ENCODE measurements around the gene SLC9A6.
"Not testable (repeated sequence)": the region's sequence is repeated elsewhere in the genome, so short reads cannot be mapped to it uniquely, and the experiment has no call there.

Gene SLC9A6

DNA sequence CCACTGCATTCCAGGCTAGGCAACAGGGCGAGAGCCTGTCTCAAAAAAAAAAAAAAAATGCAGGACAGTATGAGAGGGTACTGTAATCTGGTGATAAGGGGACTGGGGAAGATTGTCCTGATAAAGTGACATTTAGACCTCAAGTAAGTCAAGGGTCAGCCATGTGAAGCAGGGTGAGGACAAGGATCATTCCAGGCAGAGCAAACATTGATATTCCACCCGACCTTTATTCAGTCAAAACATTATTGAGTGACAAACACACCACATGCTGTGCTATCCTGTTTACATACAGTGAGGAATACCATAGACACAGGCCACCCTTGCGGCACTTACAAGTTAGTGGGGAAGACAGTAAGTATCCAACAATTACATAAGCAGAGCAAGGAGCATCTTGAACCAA lies 64.4 kb downstream of the SLC9A6 start:
- Histone ChIP-seq H3K27ac (ENCODE audit: extremely low read depth, low read depth, low read length) (no peak overlapping the region), H3K9me3 (ENCODE audit: control insufficient read depth, insufficient read depth, low read depth, low read length) (no peaks in the 10 kb centered on the region), H3K4me1 (ENCODE audit: control insufficient read depth, insufficient read depth, low read length) (peaks cover 19% of the 10 kb centered on the region), H3K36me3 (ENCODE audit: control insufficient read depth in 2 of 2, insufficient read depth in 1 of 2, low read length in 2 of 2) (no peaks in the 10 kb centered on the region), H3K4me3 (ENCODE audit: low read depth, low read length) (no peak overlapping the region)
- no peak for TF ChIP-seq ZNF777 (tag by site-specific recombination; IDR thresholded peaks at IDR 0.05; ENCODE audit: borderline replicate concordance)
- TF ChIP-seq ZNF530 (tag by site-specific recombination; IDR thresholded peaks at IDR 0.05; ENCODE audit: low read depth), result no peak
- TF ChIP-seq GLIS1 (tag by site-specific recombination; IDR thresholded peaks at IDR 0.05), result no peak
- no peak for TF ChIP-seq ZNF830 (tag by site-specific recombination; IDR thresholded peaks at IDR 0.05; ENCODE audit: low read depth)
- TF ChIP-seq, protein P1, sequence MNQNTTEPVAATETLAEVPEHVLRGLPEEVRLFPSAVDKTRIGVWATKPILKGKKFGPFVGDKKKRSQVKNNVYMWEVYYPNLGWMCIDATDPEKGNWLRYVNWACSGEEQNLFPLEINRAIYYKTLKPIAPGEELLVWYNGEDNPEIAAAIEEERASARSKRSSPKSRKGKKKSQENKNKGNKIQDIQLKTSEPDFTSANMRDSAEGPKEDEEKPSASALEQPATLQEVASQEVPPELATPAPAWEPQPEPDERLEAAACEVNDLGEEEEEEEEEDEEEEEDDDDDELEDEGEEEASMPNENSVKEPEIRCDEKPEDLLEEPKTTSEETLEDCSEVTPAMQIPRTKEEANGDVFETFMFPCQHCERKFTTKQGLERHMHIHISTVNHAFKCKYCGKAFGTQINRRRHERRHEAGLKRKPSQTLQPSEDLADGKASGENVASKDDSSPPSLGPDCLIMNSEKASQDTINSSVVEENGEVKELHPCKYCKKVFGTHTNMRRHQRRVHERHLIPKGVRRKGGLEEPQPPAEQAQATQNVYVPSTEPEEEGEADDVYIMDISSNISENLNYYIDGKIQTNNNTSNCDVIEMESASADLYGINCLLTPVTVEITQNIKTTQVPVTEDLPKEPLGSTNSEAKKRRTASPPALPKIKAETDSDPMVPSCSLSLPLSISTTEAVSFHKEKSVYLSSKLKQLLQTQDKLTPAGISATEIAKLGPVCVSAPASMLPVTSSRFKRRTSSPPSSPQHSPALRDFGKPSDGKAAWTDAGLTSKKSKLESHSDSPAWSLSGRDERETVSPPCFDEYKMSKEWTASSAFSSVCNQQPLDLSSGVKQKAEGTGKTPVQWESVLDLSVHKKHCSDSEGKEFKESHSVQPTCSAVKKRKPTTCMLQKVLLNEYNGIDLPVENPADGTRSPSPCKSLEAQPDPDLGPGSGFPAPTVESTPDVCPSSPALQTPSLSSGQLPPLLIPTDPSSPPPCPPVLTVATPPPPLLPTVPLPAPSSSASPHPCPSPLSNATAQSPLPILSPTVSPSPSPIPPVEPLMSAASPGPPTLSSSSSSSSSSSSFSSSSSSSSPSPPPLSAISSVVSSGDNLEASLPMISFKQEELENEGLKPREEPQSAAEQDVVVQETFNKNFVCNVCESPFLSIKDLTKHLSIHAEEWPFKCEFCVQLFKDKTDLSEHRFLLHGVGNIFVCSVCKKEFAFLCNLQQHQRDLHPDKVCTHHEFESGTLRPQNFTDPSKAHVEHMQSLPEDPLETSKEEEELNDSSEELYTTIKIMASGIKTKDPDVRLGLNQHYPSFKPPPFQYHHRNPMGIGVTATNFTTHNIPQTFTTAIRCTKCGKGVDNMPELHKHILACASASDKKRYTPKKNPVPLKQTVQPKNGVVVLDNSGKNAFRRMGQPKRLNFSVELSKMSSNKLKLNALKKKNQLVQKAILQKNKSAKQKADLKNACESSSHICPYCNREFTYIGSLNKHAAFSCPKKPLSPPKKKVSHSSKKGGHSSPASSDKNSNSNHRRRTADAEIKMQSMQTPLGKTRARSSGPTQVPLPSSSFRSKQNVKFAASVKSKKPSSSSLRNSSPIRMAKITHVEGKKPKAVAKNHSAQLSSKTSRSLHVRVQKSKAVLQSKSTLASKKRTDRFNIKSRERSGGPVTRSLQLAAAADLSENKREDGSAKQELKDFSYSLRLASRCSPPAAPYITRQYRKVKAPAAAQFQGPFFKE (tag by site-specific recombination; IDR thresholded peaks at IDR 0.05; ENCODE audit: borderline replicate concordance), result no peak
- no peak for TF ChIP-seq ZNF521 (tag by site-specific recombination; IDR thresholded peaks at IDR 0.05)
- no peak for TF ChIP-seq GLI2 (tag by site-specific recombination; IDR thresholded peaks at IDR 0.05; ENCODE audit: borderline replicate concordance, low read depth)
- TF ChIP-seq ZNF138 (tag by site-specific recombination; IDR thresholded peaks at IDR 0.05; ENCODE audit: borderline replicate concordance), result no peak
- CTCF ChIA-PET, result no interaction called here
- POLR2A ChIA-PET, result no interaction called here

DNA sequence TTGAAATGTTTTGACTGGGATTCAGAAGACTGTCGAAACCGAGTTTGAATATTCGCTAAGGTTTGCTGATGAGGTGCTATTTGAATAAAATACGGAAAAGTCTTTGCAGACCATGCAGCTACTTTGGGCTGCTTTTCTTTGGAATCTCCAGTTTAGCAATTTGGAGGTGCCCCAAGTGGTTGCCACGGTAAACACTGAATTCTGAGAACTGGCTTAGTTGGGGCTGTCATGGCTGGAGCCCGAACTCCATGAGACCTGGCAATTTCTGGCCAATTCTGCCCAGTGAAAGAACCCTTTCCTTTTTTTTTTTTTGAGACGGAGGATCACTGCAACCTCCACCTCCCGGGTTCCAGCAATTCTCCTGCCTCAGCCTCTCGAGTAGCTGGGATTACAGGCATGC lies 65.6 kb downstream of the SLC9A6 start:
- H3K4me3 ChIP-seq (ENCODE audit: low read depth, low read length); H3K36me3 ChIP-seq (ENCODE audit: control insufficient read depth in 2 of 2, insufficient read depth in 1 of 2, low read length in 2 of 2); H3K9me3 ChIP-seq (ENCODE audit: control insufficient read depth, insufficient read depth, low read depth, low read length); H3K27ac ChIP-seq (ENCODE audit: extremely low read depth, low read depth, low read length): not testable (repeated sequence)
- peaks cover 17% of the 10 kb centered on the region for H3K4me1 ChIP-seq (ENCODE audit: control insufficient read depth, insufficient read depth, low read length)
- POLR2A ChIA-PET, result interaction anchor here (0.7 kb wide), 2 partner anchors 14 to 132 kb away, joined by 3 read pairs; no protein-coding TSS in a partner anchor
- CTCF ChIA-PET, result interaction anchor here (0.6 kb wide), 2 partner anchors 123 to 774 kb away, joined by 4 read pairs; no protein-coding TSS in a partner anchor

DNA sequence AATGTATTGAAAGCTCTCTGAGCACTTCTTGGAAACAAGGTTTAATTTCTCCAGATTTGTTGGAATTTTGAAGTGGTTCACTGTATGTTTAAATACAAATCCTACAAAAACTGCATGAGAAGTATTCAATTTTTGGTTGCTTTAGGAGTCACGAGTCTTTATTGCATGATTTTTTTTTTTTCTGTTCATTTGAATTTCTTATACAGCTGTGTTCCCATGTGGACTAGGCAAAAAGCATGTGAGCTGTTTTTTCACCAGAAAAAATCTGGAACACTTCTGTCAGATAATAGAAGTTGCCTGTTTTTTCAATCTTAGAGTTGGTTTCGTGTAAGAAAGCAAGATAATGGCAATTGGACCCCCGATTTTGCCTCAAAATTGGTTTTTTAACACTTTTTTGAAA lies 66.4 kb downstream of the SLC9A6 start:
- Histone ChIP-seq H3K4me3 (ENCODE audit: low read depth, low read length) (no peak overlapping the region), H3K36me3 (ENCODE audit: control insufficient read depth in 2 of 2, insufficient read depth in 1 of 2, low read length in 2 of 2) (no peaks in the 10 kb centered on the region), H3K4me1 (ENCODE audit: control insufficient read depth, insufficient read depth, low read length) (peaks cover 19% of the 10 kb centered on the region), H3K27ac (ENCODE audit: extremely low read depth, low read depth, low read length) (no peak overlapping the region), H3K9me3 (ENCODE audit: control insufficient read depth, insufficient read depth, low read depth, low read length) (no peaks in the 10 kb centered on the region)
- ChIA-PET CTCF (interaction anchor here (0.6 to 0.8 kb wide), 3 partner anchors 10 to 220 kb away, joined by 3 to 4 read pairs (median 3); no protein-coding TSS in a partner anchor), POLR2A (interaction anchor here (0.7 kb wide), 1 partner anchor 131 kb away, joined by 3 read pairs; no protein-coding TSS in a partner anchor)
- TF ChIP-seq ZNF324 (tag by site-specific recombination; IDR thresholded peaks at IDR 0.05) (no peak), ZNF155 (tag by site-specific recombination; IDR thresholded peaks at IDR 0.05) (no peak), SETDB1 (IDR thresholded peaks at IDR 0.05; ENCODE audit: insufficient read length, low read length) (no peak), REPIN1 (tag by site-specific recombination; IDR thresholded peaks at IDR 0.05; ENCODE audit: low read depth) (no peak)
